Adrenal gland (tissue), 5 donors: ENCODE measurements around the gene RESF1.

Experiments
- CTCF ChIP-seq, 6 experiments: fragments of 450-650 bp in 4 of 6; fragments of 200-600 bp in 2 of 6; sonication (generic) in 1 of 6; IDR thresholded peaks; 1 replicate in 5 of 6; 2 replicates in 1 of 6; pipeline versions ENCODE4 v1.5.1 to v1.8.0; 2016 to 2021; ENCODE audit warnings: antibody characterized with exemption in 6 of 6, mild to moderate bottlenecking in 2 of 6, moderate library complexity in 1 of 6
- POLR2A ChIP-seq, 2 donors: fragments of 450-650 bp; IDR thresholded peaks; one replicate each; pipeline ENCODE4 v1.6.1; 2017; ENCODE audit warnings: antibody characterized with exemption in 2 of 2, mild to moderate bottlenecking in 2 of 2, moderate library complexity in 1 of 2
- donor health status: DM: no; HTN: no; CAD: no.

- TF ChIP-seq CTCF (IDR thresholded peaks at IDR 0.05) (no peak), POLR2A (IDR thresholded peaks at IDR 0.05) (no peak)
Observed at GRCh38 chr12:31962076-31962475, 2.9 kb downstream of the RESF1 start.
